PC-3 (cell line): ENCODE measurements around the gene MLLT10. TPM values are rescaled to one million over a fixed set of nuclear protein-coding genes. Genes with fewer than 3 reads are reported as not detected.
"Not testable (repeated sequence)": the region's sequence is repeated elsewhere in the genome, so short reads cannot be mapped to it uniquely, and the experiment has no call there.

Experiments
- ATAC-seq: fragments of 200-7000 bp; cut with Tn5 transposase; 2 replicates; pipeline ENCODE4 v1.9.1; 2020; ENCODE audit warnings: mild to moderate bottlenecking, moderate library complexity
- BruUV-seq: library from RNA; stranded (reverse); fragments of 400-500 nt; replicated peaks from 2 replicates; lab custom pipeline; 2021; lab: Mats Ljungman, UMichigan
- CTCF ChIA-PET: fragments of 300-600 bp; sonication (Branson Sonifier 250); formaldehyde crosslinking; loops from one replicate; lab custom pipeline; 2022; ENCODE audit warnings: antibody characterized with exemption; lab: Charles Lee
- POLR2A ChIA-PET: fragments of 300-600 bp; sonication (Branson Sonifier 250); formaldehyde crosslinking; loops from one replicate; lab custom pipeline; 2022; ENCODE audit warnings: antibody characterized with exemption; ENCODE audit not compliant: unreplicated experiment; lab: Charles Lee
- DNase-seq: peaks from one replicate; pipeline ENCODE4 v3.0.0-alpha.2; 2015
- H2AFZ ChIP-seq: fragments of 300-600 bp; sonication (generic); 2 replicates; pipeline ENCODE4 v1.6.0; 2016; ENCODE audit warnings: antibody characterized with exemption, low read length
- H3F3A ChIP-seq: fragments of 300-600 bp; sonication (generic); one replicate; pipeline ENCODE4 v1.6.0; 2017; ENCODE audit warnings: antibody characterized with exemption, low read length, control low read depth, mild to moderate bottlenecking; ENCODE audit not compliant: unreplicated experiment
- H3K27ac ChIP-seq: fragments of 300-600 bp; sonication (generic); 2 replicates; pipeline ENCODE4 v1.5.1; 2016; ENCODE audit warnings: mild to moderate bottlenecking, low read length
- H3K27me3 ChIP-seq: fragments of 300-600 bp; sonication (generic); 2 replicates; pipeline ENCODE4 v1.6.1; 2016; ENCODE audit warnings: low read length, mixed read lengths
- H3K36me3 ChIP-seq: fragments of 300-600 bp; sonication (generic); 2 replicates; pipeline ENCODE4 v1.6.1; 2016; ENCODE audit warnings: low read depth, mixed run types, low read length, mixed read lengths
- H3K4me1 ChIP-seq: fragments of 300-600 bp; sonication (generic); 2 replicates; pipeline ENCODE4 v1.5.1; 2016; ENCODE audit warnings: low read length; ENCODE audit not compliant: insufficient read depth
- H3K4me2 ChIP-seq: fragments of 300-600 bp; sonication (generic); 2 replicates; pipeline ENCODE4 v1.6.0; 2016; ENCODE audit warnings: low read length
- H3K4me3 ChIP-seq: fragments of 300-600 bp; sonication (generic); 2 replicates; pipeline ENCODE4 v1.5.1; 2016; ENCODE audit warnings: mild to moderate bottlenecking, low read length, mixed read lengths
- H3K79me2 ChIP-seq: fragments of 300-600 bp; sonication (generic); 2 replicates; pipeline ENCODE4 v1.6.1; 2017; ENCODE audit warnings: low read length, mixed read lengths
- H3K9ac ChIP-seq: fragments of 300-600 bp; sonication (generic); 2 replicates; pipeline ENCODE4 v1.6.0; 2016; ENCODE audit warnings: mild to moderate bottlenecking, low read length
- H3K9me2 ChIP-seq: fragments of 300-600 bp; sonication (generic); replicated peaks from 2 replicates; pipeline ENCODE4 v1.6.1; 2016; ENCODE audit warnings: mixed run types, low read length, mixed read lengths
- H3K9me3 ChIP-seq: fragments of 300-600 bp; sonication (generic); 2 replicates; pipeline ENCODE4 v1.6.1; 2016; ENCODE audit warnings: low read length, mixed read lengths
- H4K20me1 ChIP-seq: fragments of 300-600 bp; sonication (generic); 2 replicates; pipeline ENCODE4 v1.6.1; 2016; ENCODE audit warnings: low read length, mixed read lengths
- EZH2 ChIP-seq: fragments of 300-600 bp; sonication (generic); IDR thresholded peaks from one replicate; pipeline ENCODE4 v1.6.1; 2017; ENCODE audit warnings: antibody characterized with exemption, mild to moderate bottlenecking, low read length; ENCODE audit not compliant: unreplicated experiment
- intact Hi-C: fragments of 100-400 bp; cut with micrococcal nuclease; formaldehyde crosslinking; loops from 2 replicates; pipeline ENCODE4 v1.9.0; 2023
- total RNA-seq: library from RNA; depleted of rRNA; stranded (reverse); fragments of >200 nt; gene quantifications from 2 replicates; pipeline ENCODE4 v1.2.3, GENCODE V29; 2014
- TF ChIP-seq, protein P1 (sequence below): fragments of 300-600 bp; sonication (generic); conservative IDR thresholded peaks from 2 replicates; pipeline ENCODE4 v1.5.1; 2017; ENCODE audit warnings: antibody characterized with exemption, low read depth, mild to moderate bottlenecking, low read length

Gene MLLT10
- total RNA-seq, 1 experiment from 2014 or later: 32.5 TPM

GRCh38 chr10:21623291-21623690, 89.3 kb downstream of the MLLT10 start:
- no peak for DNase-seq
- no peaks in the 10 kb centered on the region for H3K9me3 ChIP-seq
- CTCF ChIA-PET: no interaction called here
- intact Hi-C loops: no loop called here
- no peak overlapping the region for H3K27ac ChIP-seq
- no peaks in the 10 kb centered on the region; the same call in 1 of the 2 replicates for H3K36me3 ChIP-seq
- H3F3A ChIP-seq: no peaks in the 10 kb centered on the region
- no peak for TF ChIP-seq EZH2
- TF ChIP-seq, protein P1, sequence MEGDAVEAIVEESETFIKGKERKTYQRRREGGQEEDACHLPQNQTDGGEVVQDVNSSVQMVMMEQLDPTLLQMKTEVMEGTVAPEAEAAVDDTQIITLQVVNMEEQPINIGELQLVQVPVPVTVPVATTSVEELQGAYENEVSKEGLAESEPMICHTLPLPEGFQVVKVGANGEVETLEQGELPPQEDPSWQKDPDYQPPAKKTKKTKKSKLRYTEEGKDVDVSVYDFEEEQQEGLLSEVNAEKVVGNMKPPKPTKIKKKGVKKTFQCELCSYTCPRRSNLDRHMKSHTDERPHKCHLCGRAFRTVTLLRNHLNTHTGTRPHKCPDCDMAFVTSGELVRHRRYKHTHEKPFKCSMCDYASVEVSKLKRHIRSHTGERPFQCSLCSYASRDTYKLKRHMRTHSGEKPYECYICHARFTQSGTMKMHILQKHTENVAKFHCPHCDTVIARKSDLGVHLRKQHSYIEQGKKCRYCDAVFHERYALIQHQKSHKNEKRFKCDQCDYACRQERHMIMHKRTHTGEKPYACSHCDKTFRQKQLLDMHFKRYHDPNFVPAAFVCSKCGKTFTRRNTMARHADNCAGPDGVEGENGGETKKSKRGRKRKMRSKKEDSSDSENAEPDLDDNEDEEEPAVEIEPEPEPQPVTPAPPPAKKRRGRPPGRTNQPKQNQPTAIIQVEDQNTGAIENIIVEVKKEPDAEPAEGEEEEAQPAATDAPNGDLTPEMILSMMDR: no peak
- H3K4me3 ChIP-seq: no peak overlapping the region
- no peaks in the 10 kb centered on the region for H3K4me1 ChIP-seq
- no peak overlapping the region for H3K9ac ChIP-seq
- H3K4me2 ChIP-seq: no peak overlapping the region
- POLR2A ChIA-PET: no interaction called here
- H4K20me1 ChIP-seq: no peaks in the 10 kb centered on the region
- H3K79me2 ChIP-seq: no peaks in the 10 kb centered on the region
- no peaks in the 10 kb centered on the region for H3K9me2 ChIP-seq
- no TSS peak for BruUV-seq
- ATAC-seq: no peak
- H3K27me3 ChIP-seq: no peaks in the 10 kb centered on the region
- H2AFZ ChIP-seq: no peak overlapping the region

GRCh38 chr10:21624421-21624820, 90.4 kb downstream of the MLLT10 start:
- ATAC-seq, H3K9me2 ChIP-seq, H3K79me2 ChIP-seq, CTCF ChIA-PET, H3K4me2 ChIP-seq, H3K4me3 ChIP-seq, H3K4me1 ChIP-seq, H3K36me3 ChIP-seq, H3F3A ChIP-seq, H3K27ac ChIP-seq, H3K9me3 ChIP-seq, H2AFZ ChIP-seq, intact Hi-C loops, DNase-seq, H4K20me1 ChIP-seq, BruUV-seq, POLR2A ChIA-PET, H3K27me3 ChIP-seq, H3K9ac ChIP-seq: not testable (repeated sequence)

GRCh38 chr10:21624951-21625350, 90.9 kb downstream of the MLLT10 start:
- BruUV-seq: no TSS peak
- ATAC-seq (no peak), DNase-seq (no peak)
- Histone ChIP-seq H3F3A (no peaks in the 10 kb centered on the region), H2AFZ (no peak overlapping the region), H3K36me3 (no peaks in the 10 kb centered on the region; the same call in 1 of the 2 replicates), H3K9ac (no peak overlapping the region), H3K4me1 (no peaks in the 10 kb centered on the region), H3K79me2 (no peaks in the 10 kb centered on the region), H4K20me1 (no peaks in the 10 kb centered on the region), H3K4me2 (no peak overlapping the region), H3K9me3 (no peaks in the 10 kb centered on the region), H3K27ac (no peak overlapping the region), H3K27me3 (no peaks in the 10 kb centered on the region), H3K4me3 (no peak overlapping the region), H3K9me2 (no peaks in the 10 kb centered on the region)
- TF ChIP-seq, protein P1: no peak
- intact Hi-C loops: no loop called here
- POLR2A ChIA-PET: no interaction called here
- CTCF ChIA-PET: no interaction called here
